Measurements from ENCODE around the gene NDUFA8.

The NDUFA8 gene

GRCh38 chr9:122180633-122181032 is 21.1 kb upstream of the NDUFA8 start:
- Histone ChIP-seq H3K36me3 (ENCODE audit: insufficient read depth, low read length) (peaks cover 15% of the 10 kb centered on the region), H3K9ac (ENCODE audit: low read length) (no peak overlapping the region), H3K4me3 (ENCODE audit: low read depth in 1 of 2, low read length in 2 of 2) (no peak overlapping the region), H3K27ac (ENCODE audit: low read depth, low read length) (no peak overlapping the region), H3K4me1 (ENCODE audit: insufficient read depth, low read length) (no peaks in the 10 kb centered on the region), H3K27me3 (ENCODE audit: control insufficient read depth in 1 of 2, insufficient read depth in 2 of 2, low read length in 2 of 2) (no peaks in the 10 kb centered on the region), H3K9me3 (ENCODE audit: low read length) (no peaks in the 10 kb centered on the region)

GRCh38 chr9:122179690-122180074 is 20.1 kb upstream of the NDUFA8 start:
- peaks cover 23% of the 10 kb centered on the region for H3K36me3 ChIP-seq (ENCODE audit: insufficient read depth, low read length)
- no peak overlapping the region for H3K27ac ChIP-seq (ENCODE audit: low read depth, low read length)
- H3K9me3 ChIP-seq (ENCODE audit: low read length): no peaks in the 10 kb centered on the region
- no peaks in the 10 kb centered on the region for H3K4me1 ChIP-seq (ENCODE audit: insufficient read depth, low read length)
- H3K9ac ChIP-seq (ENCODE audit: low read length): no peak overlapping the region
- H3K4me3 ChIP-seq (ENCODE audit: low read depth in 1 of 2, low read length in 2 of 2): no peak overlapping the region
- H3K27me3 ChIP-seq (ENCODE audit: control insufficient read depth in 1 of 2, insufficient read depth in 2 of 2, low read length in 2 of 2): no peaks in the 10 kb centered on the region

- Histone ChIP-seq H3K27ac (ENCODE audit: low read depth, low read length) (no peak overlapping the region), H3K4me1 (ENCODE audit: insufficient read depth, low read length) (no peaks in the 10 kb centered on the region), H3K27me3 (ENCODE audit: control insufficient read depth in 1 of 2, insufficient read depth in 2 of 2, low read length in 2 of 2) (no peaks in the 10 kb centered on the region), H3K36me3 (ENCODE audit: insufficient read depth, low read length) (peaks cover 28% of the 10 kb centered on the region), H3K9ac (ENCODE audit: low read length) (no peak overlapping the region), H3K4me3 (ENCODE audit: low read depth in 1 of 2, low read length in 2 of 2) (no peak overlapping the region), H3K9me3 (ENCODE audit: low read length) (no peaks in the 10 kb centered on the region)
These were observed 19.6 kb upstream of the NDUFA8 start for GRCh38 chr9:122179054-122179689.

GRCh38 chr9:122176916-122177315 is 17.3 kb upstream of the NDUFA8 start:
- Histone ChIP-seq H3K27ac (ENCODE audit: low read depth, low read length) (no peak overlapping the region), H3K9me3 (ENCODE audit: low read length) (no peaks in the 10 kb centered on the region), H3K4me1 (ENCODE audit: insufficient read depth, low read length) (no peaks in the 10 kb centered on the region), H3K36me3 (ENCODE audit: insufficient read depth, low read length) (peaks cover 41% of the 10 kb centered on the region), H3K27me3 (ENCODE audit: control insufficient read depth in 1 of 2, insufficient read depth in 2 of 2, low read length in 2 of 2) (no peaks in the 10 kb centered on the region), H3K9ac (ENCODE audit: low read length) (no peak overlapping the region), H3K4me3 (ENCODE audit: low read depth in 1 of 2, low read length in 2 of 2) (no peak overlapping the region)

GRCh38 chr9:122173670-122174069 is 14.1 kb upstream of the NDUFA8 start:
- H3K4me3 ChIP-seq (ENCODE audit: low read depth in 1 of 2, low read length in 2 of 2): no peak overlapping the region
- H3K36me3 ChIP-seq (ENCODE audit: insufficient read depth, low read length): peaks cover 26% of the 10 kb centered on the region

GRCh38 chr9:122172131-122172530 is 12.6 kb upstream of the NDUFA8 start:
- Histone ChIP-seq H3K27ac (ENCODE audit: low read depth, low read length) (no peak overlapping the region), H3K9ac (ENCODE audit: low read length) (no peak overlapping the region), H3K27me3 (ENCODE audit: control insufficient read depth in 1 of 2, insufficient read depth in 2 of 2, low read length in 2 of 2) (no peaks in the 10 kb centered on the region), H3K4me3 (ENCODE audit: low read depth in 1 of 2, low read length in 2 of 2) (no peak overlapping the region), H3K9me3 (ENCODE audit: low read length) (no peaks in the 10 kb centered on the region), H3K4me1 (ENCODE audit: insufficient read depth, low read length) (no peaks in the 10 kb centered on the region), H3K36me3 (ENCODE audit: insufficient read depth, low read length) (peaks cover 26% of the 10 kb centered on the region)

More at GRCh38 chr9:122173670-122174069, 14.1 kb upstream of the NDUFA8 start:
- Histone ChIP-seq H3K27ac (ENCODE audit: low read depth, low read length) (no peak overlapping the region), H3K27me3 (ENCODE audit: control insufficient read depth in 1 of 2, insufficient read depth in 2 of 2, low read length in 2 of 2) (no peaks in the 10 kb centered on the region), H3K9me3 (ENCODE audit: low read length) (no peaks in the 10 kb centered on the region), H3K4me1 (ENCODE audit: insufficient read depth, low read length) (no peaks in the 10 kb centered on the region), H3K9ac (ENCODE audit: low read length) (no peak overlapping the region)

- Histone ChIP-seq H3K4me1 (ENCODE audit: insufficient read depth, low read length) (peaks cover 9% of the 10 kb centered on the region), H3K27me3 (ENCODE audit: control insufficient read depth in 1 of 2, insufficient read depth in 2 of 2, low read length in 2 of 2) (no peaks in the 10 kb centered on the region), H3K4me3 (ENCODE audit: low read depth in 1 of 2, low read length in 2 of 2) (no peak overlapping the region), H3K9ac (ENCODE audit: low read length) (no peak overlapping the region), H3K36me3 (ENCODE audit: insufficient read depth, low read length) (peaks cover 6% of the 10 kb centered on the region), H3K9me3 (ENCODE audit: low read length) (no peaks in the 10 kb centered on the region), H3K27ac (ENCODE audit: low read depth, low read length) (no peak overlapping the region)
These were observed 8.8 kb upstream of the NDUFA8 start for GRCh38 chr9:122168356-122168755.

GRCh38 chr9:122164286-122164685 is 4.7 kb upstream of the NDUFA8 start:
- Histone ChIP-seq H3K36me3 (ENCODE audit: insufficient read depth, low read length) (no peaks in the 10 kb centered on the region), H3K4me3 (ENCODE audit: low read depth in 1 of 2, low read length in 2 of 2) (peak overlapping the region in 1 of 2 donors; percentile 53), H3K4me1 (ENCODE audit: insufficient read depth, low read length) (peaks cover 17% of the 10 kb centered on the region), H3K27me3 (ENCODE audit: control insufficient read depth in 1 of 2, insufficient read depth in 2 of 2, low read length in 2 of 2) (no peaks in the 10 kb centered on the region), H3K27ac (ENCODE audit: low read depth, low read length) (peak overlapping the region; percentile 57), H3K9ac (ENCODE audit: low read length) (no peak overlapping the region), H3K9me3 (ENCODE audit: low read length) (no peaks in the 10 kb centered on the region)

GRCh38 chr9:122162415-122162814 is 2.8 kb upstream of the NDUFA8 start:
- Histone ChIP-seq H3K27ac (ENCODE audit: low read depth, low read length) (no peak overlapping the region), H3K9ac (ENCODE audit: low read length) (no peak overlapping the region), H3K4me1 (ENCODE audit: insufficient read depth, low read length) (peaks cover 26% of the 10 kb centered on the region), H3K27me3 (ENCODE audit: control insufficient read depth in 1 of 2, insufficient read depth in 2 of 2, low read length in 2 of 2) (no peaks in the 10 kb centered on the region), H3K9me3 (ENCODE audit: low read length) (no peaks in the 10 kb centered on the region), H3K36me3 (ENCODE audit: insufficient read depth, low read length) (no peaks in the 10 kb centered on the region), H3K4me3 (ENCODE audit: low read depth in 1 of 2, low read length in 2 of 2) (no peak overlapping the region)

GRCh38 chr9:122159925-122160246 is 307 bp upstream of the NDUFA8 start:
- H3K36me3 ChIP-seq (ENCODE audit: insufficient read depth, low read length): no peaks in the 10 kb centered on the region
- H3K27ac ChIP-seq (ENCODE audit: low read depth, low read length): peak overlapping the region; percentile 91
- peaks cover 41% of the 10 kb centered on the region for H3K4me1 ChIP-seq (ENCODE audit: insufficient read depth, low read length)
- no peaks in the 10 kb centered on the region for H3K9me3 ChIP-seq (ENCODE audit: low read length)
- peak overlapping the region; percentile 21 to 91 for H3K4me3 ChIP-seq (ENCODE audit: low read depth in 1 of 2, low read length in 2 of 2)
- H3K9ac ChIP-seq (ENCODE audit: low read length): peak overlapping the region; percentile 95
- H3K27me3 ChIP-seq (ENCODE audit: control insufficient read depth in 1 of 2, insufficient read depth in 2 of 2, low read length in 2 of 2): no peaks in the 10 kb centered on the region

GRCh38 chr9:122158202-122158601 is 1.4 kb downstream of the NDUFA8 start:
- no peaks in the 10 kb centered on the region for H3K36me3 ChIP-seq (ENCODE audit: insufficient read depth, low read length)
- H3K9me3 ChIP-seq (ENCODE audit: low read length): no peaks in the 10 kb centered on the region
- peak overlapping the region in 1 of 2 donors; percentile 30 for H3K4me3 ChIP-seq (ENCODE audit: low read depth in 1 of 2, low read length in 2 of 2)
- no peaks in the 10 kb centered on the region for H3K27me3 ChIP-seq (ENCODE audit: control insufficient read depth in 1 of 2, insufficient read depth in 2 of 2, low read length in 2 of 2)
- H3K9ac ChIP-seq (ENCODE audit: low read length): no peak overlapping the region
- no peak overlapping the region for H3K27ac ChIP-seq (ENCODE audit: low read depth, low read length)
- peaks cover 30% of the 10 kb centered on the region for H3K4me1 ChIP-seq (ENCODE audit: insufficient read depth, low read length)

GRCh38 chr9:122155796-122156195 is 3.8 kb downstream of the NDUFA8 start:
- no peaks in the 10 kb centered on the region for H3K27me3 ChIP-seq (ENCODE audit: control insufficient read depth in 1 of 2, insufficient read depth in 2 of 2, low read length in 2 of 2)

More at GRCh38 chr9:122155796-122156195, 3.8 kb downstream of the NDUFA8 start:
- no peak overlapping the region for H3K27ac ChIP-seq (ENCODE audit: low read depth, low read length)
- H3K4me3 ChIP-seq (ENCODE audit: low read depth in 1 of 2, low read length in 2 of 2): no peak overlapping the region
- peaks cover 33% of the 10 kb centered on the region for H3K4me1 ChIP-seq (ENCODE audit: insufficient read depth, low read length)
- peaks cover 10% of the 10 kb centered on the region for H3K36me3 ChIP-seq (ENCODE audit: insufficient read depth, low read length)
- H3K9me3 ChIP-seq (ENCODE audit: low read length): no peaks in the 10 kb centered on the region
- H3K9ac ChIP-seq (ENCODE audit: low read length): no peak overlapping the region
